HG03469 (cell line): ENCODE results near the gene CNIH2.
A peak's percentile ranks its signal among the peaks of the same experiment; 100 is the strongest.
"Not testable (repeated sequence)": the region's sequence is repeated elsewhere in the genome, so short reads cannot be mapped to it uniquely, and the experiment has no call there.

Experiments
- ATAC-seq: cut with Tn5 transposase; IDR thresholded peaks from one replicate; pipeline ENCODE4 v1.9.1; 2021; ENCODE audit warnings: mild to moderate bottlenecking, moderate library complexity, moderate number of reproducible peaks; ENCODE audit not compliant: unreplicated experiment

The CNIH2 gene

DNA sequence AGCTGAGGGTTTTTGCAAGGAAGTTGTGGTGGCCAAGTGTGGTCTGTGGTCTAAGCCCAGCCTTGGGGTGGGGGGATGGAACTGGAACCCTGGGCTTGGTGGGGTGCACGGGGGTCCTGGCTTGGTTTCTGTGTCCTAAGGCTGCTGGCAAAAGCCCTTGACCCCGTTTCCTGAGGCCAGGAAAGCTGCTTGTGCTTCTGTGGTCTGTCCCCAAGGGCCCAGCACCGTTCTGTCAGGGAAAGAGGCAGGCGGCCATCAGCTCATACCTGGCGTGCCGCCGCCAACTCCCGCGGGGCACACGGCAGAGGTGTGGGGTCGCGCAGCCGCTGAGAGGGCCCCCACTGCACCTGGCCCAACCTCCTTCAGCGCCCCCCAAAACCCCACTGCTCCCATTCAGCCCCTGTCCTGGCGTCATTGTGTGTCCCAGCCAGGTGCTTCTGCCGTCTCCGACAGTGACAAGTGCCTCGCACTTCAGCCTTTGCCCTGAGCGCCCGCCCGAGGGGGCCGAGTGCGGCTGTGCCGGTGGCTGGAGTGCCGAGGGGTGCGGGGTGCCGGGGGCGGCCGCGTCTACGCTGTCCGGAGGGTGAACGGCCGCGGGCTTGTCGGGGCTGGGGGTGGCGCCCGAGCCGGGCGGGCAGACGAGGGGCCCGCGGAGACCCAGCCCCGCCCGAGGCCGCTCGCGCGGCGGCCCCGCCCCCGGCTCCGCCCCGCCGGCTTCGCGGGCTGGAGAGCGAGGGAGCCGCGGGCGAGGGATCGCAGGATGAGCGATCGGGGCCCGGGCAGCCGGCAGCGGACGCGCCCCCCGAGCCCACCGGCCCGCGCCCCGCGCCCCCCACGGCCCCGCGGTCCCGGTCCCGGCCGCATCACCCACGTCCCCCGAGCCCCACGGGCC, at the start of gene CNIH2:
Gene CNIH2, plus strand, starts transcription at position 705 of the 892 bp plus-strand sequence. CDS start 282 bp downstream, outside the sequence.
- ATAC-seq: no peak

DNA sequence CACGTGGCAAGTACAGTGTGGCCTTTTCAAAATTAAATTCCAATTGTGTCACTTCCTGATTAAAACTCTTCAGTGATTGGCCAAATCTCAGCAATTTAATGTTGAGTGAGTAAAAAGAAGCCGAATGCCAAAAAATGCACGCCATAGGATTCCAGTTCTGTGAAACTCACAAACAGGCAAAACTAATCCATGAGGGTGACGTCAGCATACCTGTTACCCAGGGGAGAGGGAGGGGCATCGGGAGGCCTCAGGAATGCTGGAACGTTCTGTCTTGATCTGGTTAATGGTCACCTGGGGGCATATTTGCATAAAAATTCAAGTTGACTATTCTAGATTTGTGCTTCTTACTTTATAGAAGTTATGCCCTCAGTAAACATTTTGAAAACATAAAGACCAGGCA, 49.5 kb upstream of the CNIH2 start:
- no peak for ATAC-seq

DNA sequence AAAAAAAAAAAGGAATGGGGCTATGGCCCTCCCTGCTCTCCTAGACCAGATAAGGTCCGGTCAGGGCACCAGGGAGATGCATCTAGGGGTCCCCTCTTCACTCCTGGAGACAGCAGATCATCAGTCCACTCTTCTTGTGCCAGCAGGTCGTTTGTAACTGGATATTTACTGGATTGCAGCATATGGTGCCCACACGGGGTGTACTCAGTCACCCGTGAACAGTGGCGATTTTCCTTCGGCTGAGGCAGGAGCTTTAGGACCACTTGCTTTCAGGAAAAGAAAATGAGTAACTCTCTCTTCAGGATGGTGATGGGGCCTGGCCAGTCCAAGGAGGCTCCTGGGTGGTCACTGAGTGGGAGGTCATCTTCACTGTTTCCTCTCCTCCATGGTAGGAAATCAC, 47.8 kb upstream of the CNIH2 start:
- ATAC-seq: no peak

DNA sequence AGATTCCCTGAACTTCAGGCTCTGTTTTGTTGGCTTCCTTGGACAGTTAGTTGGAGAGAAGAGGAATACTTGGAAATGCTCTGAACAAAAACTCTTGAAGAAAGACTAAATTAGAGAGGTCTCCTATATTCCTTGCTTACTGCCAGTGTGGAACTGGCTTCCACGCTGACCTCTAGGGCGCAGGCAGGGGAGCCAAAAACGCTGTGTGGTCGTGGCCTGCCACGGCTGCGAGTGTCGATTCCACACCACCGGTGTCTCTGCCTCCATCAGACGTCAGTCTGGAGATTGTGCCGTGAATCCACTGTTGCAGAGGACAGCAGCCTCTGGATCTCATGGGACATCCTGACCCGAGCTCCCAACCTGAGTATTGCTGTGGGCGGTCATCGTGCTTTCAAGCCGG, 47.0 kb upstream of the CNIH2 start:
- ATAC-seq: no peak

DNA sequence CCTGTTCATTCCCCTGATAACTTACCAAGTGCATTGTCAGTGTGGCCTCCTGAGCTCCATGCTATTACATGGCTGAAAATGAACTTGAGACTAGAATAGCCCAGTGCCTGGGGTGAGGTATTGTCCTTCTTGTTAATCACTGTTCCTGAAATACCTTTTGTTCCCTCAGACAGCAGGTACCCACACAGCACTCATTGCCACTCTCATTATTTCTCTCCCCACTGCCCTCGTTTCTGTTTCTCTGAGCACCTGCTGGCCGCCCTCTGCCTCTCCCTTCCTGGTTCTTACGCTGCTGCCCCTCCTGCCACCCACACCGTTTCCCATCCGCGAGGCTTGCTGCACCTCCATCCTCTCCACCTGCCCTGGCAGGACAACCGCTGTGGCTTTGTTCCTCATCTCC, 46.4 kb upstream of the CNIH2 start:
- no peak for ATAC-seq

DNA sequence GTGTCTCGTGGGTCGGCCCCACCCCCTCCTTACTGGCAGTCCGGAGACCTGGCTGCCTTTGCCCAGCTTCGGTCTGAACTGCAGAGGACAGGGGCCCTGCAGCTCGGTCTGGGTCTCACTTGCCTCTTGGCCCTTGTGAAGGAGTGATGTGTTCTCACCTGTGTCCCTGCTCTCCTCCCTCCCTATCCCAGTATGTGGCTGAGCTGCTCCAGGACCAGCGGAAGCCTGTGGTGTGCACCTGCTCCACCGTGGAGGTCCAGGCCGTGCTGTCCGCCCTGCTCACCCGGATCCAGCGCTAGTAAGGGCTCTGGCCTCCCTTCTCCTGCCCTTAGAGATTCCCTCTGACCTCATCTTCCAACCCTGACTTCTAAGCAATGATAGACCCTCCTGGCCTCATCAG, 45.2 kb upstream of the CNIH2 start:
- no peak for ATAC-seq

DNA sequence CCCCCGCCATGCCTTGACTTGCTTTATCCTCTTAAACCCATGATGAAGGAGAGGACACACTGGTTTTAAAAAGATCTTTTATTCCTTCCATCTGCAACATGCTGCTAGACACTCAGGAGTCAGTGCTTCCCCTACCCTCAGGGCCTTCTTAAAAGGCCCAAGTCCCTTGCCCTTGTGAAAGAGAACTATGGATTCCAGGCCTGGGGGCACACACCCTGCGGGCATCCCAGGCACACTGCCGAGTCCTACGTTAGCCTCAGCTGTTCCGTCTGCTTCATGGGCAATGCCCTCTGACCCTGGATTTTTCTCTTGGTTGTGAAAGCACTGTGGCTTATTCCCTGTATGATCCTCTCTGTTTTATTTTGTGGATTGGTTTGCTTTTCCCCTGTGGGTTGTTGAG, 44.7 kb upstream of the CNIH2 start:
- no peak for ATAC-seq

DNA sequence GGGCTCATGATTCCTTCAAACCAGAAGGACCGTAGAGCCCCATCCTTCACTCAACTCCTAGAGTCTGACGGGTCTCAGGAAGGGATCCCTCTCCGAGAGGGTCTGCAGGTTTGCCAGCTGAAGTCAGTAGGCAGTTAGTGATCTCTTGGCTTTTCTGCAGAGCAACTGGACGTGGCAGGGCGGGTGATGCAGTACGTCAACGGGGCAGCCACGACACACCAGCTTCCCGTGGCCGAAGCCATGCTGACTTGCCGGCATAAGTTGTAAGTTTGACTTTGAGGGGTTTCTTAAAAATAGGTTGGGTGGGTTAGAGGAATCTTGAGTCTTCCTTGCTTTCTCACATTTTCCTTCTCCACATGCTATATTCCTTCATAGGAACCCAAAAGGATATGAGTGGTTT, 42.8 kb upstream of the CNIH2 start:
- ATAC-seq: no peak

DNA sequence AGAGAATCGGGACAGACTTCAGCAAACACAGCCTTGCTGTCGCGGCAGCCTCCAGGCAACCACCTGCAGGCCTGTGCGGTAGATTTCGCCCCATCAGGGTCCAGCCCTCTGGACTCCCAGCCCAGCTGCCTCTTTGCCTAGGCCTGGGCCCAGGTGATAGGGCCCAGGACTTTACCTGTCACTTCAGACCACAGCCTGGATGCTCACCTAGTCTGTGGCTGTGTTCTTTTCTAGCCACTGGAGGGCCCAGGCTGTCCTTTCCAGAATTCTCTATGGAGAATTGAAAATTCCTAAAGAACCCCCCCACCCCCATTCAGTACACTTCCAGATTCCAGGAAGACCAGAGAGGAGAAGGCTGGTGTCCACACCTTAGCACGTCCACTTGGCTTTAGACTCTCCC, 40.1 kb upstream of the CNIH2 start:
- ATAC-seq: no peak

DNA sequence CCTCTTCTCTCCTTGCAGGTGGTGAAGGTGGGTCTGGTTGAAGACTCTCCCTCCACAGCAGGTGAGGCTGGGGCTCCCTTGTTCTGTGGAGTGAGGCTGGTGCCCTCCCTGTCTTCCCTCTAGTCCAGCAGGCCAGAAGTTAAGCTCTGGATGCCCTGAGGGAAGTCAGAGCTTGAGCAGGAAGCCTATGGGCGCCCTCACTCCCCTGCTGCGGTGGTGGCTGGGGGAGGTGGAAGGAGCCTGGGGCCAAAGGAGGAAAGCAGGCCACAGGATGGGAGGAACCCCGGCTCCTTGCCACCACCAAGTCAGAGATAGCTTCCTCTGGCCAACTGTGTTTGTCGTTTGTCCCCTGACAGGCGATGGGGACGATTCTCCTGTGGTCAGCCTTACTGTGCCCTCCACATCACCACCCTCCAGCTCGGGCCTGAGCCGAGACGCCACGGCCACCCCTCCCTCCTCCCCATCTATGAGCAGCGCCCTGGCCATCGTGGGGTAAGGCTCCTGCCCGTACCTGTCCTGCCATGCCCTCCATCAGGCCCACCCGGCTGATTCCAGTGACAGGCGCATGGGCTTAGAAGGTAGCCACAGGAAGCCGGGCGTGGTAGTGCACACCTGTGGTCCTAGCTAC, 39.1 kb upstream of the CNIH2 start:
- ATAC-seq: no peak

DNA sequence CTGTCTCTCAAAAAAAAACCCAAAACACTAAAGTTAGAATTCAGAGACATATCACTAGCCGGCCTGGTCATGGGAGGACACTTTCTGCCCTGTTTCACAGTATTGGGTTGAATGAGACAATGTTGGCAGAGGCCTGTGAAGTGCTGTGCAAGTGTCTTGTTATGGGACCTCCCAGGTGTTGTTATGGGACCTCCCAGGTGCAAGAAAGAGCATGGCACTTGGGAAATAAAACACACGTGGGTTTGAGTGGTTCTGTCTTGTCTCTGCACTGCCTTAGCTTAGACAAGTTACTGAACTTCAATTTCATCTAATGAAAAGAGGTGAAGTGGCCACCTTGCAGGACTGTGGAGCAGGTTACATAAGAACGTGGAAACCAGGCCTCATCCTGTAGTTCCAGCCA, 38.5 kb upstream of the CNIH2 start:
- ATAC-seq: no peak

DNA sequence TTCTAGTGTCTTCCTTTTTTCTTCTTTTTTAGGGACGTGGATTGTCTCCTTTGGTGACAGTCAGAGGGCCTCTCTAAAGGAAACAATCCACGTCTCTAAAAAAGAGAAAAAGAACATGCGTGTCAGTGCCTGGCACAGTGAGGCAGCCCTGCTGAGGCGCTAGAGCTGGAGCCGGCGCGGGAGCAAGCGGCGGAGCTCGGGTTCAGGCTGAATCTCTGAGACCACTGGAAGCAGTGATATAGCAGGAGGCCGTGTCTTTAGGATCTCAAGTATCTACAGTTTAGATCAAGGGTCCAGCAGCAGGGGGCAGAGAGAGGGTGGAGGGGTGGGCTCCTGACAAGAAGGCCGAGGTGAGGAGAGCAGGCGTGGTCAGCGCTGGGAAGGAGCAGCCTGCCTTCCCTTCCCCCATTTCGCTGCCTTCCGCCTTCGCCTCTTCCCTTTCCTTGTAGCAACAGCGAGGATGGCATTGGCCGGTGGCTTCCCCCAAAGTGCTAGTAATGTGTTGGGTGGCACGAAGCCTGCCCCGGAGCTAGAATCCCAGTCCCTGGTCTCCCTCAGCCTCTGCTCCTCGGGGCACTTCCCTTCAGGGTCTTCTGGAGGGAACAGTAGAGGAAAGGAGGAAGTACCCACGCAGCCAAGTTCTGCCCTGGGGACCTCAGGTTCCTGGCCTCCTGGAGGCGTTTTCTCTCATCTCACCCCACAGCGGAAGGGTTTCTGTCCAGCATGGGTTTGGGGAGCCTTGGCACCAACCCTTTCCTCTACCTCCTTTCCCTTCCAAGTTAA, 37.8 kb upstream of the CNIH2 start:
- ATAC-seq: no peak

DNA sequence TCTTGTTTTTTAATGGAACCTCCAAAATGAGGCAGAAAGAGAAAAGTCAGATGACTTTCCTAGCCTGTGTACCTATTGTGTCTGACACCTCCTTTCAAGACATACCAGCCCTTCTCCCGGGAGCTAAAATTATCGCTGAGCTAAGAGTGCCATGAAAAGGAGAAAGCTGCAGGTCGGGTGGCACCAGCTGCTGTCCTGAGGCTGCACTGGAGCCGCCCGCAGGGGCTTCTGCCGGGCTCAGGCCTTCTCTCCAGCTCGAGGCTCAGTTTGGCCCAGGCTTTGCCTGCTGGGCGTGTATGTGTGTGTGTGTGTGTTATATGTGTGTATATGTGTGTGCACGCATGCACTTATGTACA, 37.2 kb upstream of the CNIH2 start:
- ATAC-seq: no peak

DNA sequence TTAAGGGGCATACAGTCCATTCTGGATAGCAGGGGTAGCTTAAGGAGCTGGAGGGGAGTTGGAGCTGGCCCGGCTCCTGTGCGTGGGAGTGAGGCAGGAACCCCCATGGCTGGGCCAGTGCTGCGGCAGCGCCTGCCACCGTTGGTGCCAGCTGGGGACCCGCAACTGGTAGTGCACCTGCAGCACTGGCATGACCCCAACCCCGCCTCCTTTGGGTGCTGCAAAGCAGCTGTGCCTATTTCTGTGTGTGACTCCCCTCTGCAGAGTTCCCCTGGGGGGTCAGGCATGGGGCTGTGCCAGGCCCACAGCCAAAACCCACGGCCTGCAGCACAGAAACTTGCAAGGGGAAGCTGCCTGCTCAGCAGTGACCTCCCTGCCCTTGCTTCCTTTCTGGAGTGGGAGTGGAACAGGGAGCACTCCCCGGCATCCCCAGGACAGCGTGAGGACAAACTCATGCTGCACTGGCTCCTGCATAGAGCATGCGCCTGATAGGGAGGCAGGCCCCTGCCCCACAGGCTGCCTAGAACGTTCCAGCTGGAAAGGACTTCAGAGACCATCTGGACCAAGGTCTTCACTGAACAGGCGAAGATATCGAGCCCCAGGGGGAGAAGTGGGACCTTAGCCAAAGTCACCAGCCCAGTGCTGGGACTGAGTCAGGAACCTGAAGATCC, 35.7 kb upstream of the CNIH2 start:
- ATAC-seq: no peak

DNA sequence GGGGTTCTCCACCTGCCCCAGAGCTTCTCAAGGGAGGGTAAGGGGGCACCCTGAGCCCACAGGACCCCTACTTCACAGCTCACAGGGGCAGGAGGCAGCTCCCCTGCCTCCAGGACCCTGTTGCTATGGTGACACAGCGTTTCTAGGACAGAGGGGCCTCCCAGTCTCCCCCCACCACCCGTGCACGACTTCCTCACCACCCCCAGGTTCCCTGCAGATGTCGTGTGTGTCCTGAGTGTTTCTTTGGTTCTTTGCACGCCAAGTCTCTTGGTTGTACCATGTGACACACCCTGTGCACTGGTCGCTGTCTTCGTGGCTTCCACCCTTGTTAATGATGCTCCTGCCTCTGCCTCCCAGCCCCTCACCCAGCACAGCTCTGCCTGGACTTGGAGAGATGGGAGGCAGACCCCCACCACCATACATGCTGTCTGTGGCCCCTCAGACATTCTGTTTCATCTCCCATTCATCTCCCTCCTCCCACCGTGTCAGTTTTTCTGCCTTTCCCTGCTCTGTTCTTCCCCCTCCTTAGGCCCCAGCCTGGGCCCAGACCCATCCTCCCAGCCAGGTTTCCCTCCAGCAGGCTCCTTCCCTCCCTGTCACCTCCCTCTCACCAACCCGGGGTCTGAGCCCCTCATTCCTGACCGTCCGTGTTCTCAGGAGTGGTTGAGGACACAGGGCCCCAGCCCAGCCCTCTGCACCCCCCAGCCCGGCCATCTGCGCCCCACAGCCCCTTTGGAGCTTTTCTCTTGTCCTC, 34.0 kb upstream of the CNIH2 start:
- no peak for ATAC-seq

DNA sequence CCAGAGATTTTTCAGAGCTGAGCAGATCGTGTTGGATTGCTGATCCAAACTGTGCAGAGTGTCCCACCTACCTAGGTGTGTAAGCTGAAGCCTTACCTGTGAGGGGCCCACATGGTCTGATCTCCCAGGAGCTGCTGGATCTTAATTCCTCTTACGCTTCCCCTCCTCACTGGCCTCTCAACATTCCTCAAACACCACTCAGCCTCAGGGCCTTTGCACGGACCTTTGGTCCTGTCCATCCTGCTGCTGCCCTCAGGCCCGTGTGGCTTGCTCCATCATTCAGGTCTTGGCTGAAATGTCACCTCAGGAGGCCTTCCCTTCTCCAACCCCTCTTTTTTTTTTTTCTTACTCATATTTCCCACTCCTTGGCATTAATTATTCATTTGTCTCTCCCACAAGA, 30.7 kb upstream of the CNIH2 start:
- no peak for ATAC-seq

DNA sequence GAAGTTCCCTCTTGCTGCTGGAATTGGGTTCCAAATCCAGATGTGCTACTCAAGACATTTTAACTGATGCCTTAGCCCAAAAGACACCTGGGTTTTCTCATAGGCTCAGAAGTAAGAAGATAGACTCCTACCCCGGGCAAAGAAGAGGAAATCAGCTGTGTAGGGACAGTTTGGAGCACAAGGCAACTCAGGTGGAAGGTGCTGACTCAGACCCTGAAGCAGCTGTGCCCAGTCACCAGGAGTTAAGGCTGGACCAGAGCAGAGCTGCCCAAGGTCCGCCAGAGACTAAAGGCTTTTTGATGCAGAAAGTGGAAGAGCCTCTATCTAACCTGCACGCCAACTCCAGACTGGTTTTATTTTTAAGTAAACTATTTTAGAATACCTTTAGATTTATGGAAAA, 30.2 kb upstream of the CNIH2 start:
- ATAC-seq: no peak

DNA sequence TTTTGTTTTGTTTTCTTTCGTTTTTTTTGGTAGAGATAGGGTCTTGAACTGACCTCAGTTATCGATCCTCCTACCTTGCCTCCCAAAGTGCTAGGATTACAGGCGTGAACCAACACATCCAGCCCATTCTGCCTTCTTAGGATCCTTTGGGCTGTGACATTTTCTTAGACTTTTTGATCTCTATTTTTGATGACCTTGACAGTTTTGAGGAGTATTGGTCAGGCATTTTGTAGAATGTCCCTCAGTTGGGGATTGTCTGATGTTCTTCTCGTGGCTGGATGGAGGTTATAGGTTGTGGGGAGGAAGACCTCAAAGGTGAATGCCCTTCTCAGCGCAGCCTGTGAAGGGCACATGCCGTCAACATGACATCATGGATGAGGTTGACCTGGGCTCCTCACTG, 29.1 kb upstream of the CNIH2 start:
- no peak for ATAC-seq

DNA sequence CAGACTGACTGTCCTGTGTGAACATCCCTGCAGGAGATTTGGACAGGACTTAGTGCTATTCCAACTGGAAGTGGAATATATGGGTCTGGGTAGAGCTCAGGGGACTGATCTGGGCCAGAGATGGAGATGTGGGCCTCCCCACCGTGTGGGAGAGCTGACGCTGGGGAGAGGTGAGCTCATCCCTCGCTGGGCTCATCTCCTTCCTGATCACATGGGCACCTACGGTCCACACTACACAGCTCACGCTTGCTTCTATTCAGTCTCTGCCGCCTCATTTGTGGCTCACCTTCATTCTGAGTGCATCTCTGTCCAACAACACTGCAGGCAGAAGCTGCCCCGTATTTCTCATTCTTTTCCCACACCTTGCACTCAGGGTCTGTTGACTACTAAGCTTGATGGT, 26.2 kb upstream of the CNIH2 start:
- ATAC-seq: no peak

DNA sequence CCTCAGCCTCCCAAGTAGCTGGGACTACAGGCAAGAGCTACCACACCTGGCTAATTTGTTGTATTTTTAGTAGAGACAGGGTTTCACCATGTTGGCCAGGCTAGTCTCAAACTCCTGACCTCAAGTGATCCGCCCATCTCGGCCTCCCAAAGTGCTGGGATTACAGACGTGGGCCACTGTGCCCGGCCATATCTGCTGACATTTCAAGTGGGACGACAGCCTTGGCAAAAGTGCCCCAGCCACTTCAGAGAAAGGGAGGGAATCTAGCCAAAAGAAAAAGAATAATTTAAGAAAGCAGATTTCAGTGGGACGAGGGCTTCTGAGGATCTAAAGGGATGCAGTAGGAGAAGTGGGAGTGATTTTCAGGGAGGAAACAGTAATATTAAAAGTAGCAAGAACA, 24.9 kb upstream of the CNIH2 start:
- not testable (repeated sequence) for ATAC-seq

DNA sequence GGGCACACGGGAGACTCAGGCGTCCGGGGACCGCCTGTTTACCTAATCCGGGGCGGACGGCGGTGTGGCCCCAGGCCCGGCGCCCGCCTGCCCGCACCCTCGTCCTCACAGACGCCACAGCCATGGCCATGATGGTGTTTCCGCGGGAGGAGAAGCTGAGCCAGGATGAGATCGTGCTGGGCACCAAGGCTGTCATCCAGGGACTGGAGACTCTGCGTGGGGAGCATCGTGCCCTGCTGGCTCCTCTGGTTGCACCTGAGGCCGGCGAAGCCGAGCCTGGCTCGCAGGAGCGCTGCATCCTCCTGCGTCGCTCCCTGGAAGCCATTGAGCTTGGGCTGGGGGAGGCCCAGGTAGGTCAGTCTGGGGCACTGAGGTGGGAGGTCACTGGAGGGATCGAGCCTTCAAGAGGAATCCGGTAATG, 19.5 kb upstream of the CNIH2 start:
- ATAC-seq: peak; percentile 7
